HG02970 (cell line): ENCODE data around the gene SH3PXD2A.
"Not testable (repeated sequence)": the region's sequence is repeated elsewhere in the genome, so short reads cannot be mapped to it uniquely, and the experiment has no call there.

Experiments used
- ATAC-seq: cut with Tn5 transposase; IDR thresholded peaks from one replicate; pipeline ENCODE4 v1.9.1; 2021; ENCODE audit warnings: mild to moderate bottlenecking, moderate library complexity, moderate number of reproducible peaks; ENCODE audit not compliant: unreplicated experiment, low FRiP score

The SH3PXD2A gene

DNA sequence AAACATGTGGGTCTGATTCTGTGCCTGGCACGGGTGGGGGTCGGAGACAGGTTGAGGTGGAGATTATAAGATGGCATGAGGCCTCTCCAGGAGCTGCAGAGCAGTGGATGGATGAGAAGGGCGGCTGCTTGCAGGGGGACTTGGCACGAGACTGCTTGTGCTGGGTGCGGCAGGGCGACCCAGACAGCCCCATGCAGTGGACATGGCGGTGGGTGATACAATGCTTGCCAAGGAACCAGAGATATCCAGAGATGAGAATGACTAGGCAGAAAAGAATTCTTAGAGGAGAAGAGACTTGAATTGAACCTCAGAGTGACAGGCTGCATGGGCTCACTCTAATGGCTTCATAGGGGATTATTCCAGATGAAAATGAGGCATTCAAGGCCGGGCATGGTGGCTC lies 216.4 kb downstream of the SH3PXD2A start:
- no peak for ATAC-seq

DNA sequence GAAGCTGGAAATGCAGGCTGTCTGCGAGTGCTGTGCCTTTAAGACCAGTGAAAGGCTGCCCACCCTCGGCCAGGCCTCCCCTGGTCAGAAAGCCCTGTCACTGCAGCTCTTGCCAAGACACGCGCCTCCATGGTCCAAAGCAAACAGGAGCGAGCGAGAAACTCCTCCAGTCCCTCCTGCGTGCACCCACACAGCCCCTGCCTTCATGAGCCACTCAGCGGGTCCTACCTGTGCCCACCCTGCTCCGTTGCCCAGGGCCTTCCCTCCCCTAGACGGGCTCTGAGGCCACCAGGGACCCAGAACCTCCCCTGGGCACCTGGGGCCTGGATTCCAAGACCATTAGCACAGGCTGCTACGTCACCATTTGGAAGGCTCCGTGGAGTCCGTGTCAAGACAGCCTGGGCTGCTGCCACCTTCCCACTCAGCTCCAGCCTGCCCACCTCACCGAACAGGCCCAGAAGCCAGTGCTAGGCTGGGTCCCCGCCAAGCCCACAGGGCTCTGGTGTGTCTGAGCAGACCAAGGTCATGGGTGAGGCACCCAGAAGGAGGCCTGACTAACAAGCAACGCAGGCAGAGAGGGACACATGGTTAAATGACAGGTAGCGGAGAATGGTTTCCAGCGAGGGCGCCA lies 217.3 kb downstream of the SH3PXD2A start:
- no peak for ATAC-seq

DNA sequence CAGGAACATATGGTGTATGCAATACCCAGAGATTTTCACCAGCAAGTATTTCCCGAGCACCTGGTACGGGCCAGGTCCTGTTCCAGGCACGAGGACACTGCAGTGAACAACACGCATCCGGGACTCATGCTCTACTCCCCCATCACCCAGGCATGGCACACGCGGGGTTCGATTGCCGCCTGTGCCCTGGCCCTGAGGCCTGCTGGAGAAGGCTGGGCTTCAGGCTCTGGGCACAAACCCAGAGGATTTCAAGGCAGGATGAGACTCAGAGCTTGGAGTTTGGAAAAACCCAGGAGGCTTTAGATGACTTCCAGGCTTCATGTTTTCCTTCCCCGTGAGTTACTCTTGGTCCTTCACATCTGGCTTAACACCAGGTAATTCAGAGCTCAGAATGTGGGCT lies 218.4 kb downstream of the SH3PXD2A start:
- ATAC-seq: no peak

DNA sequence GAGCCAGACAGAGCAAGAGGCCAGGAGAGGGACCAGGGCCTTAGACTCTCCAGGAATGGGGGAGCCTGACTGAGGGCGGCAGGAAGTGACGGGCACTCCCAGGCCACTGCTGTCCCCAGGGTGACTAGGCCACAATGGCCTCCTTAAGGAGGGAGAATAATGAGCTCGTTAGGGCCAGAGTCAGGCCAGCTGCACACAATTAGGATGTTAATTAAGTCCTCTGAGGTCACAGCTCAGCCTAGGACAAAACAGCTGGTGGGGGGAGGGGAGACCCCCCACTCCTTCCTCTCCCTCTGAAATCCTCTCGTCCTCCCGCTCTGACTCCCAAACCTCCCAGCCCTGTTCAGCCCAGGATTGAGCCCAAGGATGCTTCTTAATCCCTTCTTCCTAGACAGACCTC lies 218.9 kb downstream of the SH3PXD2A start:
- no peak for ATAC-seq

DNA sequence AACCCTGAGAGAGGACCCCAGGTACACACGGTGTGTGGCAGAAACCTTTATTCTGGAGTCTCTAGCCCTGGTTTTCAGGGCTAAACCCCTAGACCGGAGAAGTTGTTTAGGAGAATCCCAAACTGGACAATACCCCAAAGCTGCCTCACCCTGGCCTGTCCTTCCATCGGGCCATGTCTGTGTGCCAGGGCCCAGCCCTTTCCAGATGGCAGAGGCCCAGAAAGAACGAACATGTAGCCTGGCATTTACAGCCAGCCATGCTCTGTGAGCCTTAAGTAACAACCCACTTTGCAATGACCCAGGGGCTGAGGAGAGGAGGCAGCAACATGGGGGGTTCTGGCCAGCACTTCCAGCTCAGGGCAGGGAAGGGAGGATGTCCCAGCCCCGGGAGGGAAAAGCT lies 219.8 kb downstream of the SH3PXD2A start:
- ATAC-seq: no peak

DNA sequence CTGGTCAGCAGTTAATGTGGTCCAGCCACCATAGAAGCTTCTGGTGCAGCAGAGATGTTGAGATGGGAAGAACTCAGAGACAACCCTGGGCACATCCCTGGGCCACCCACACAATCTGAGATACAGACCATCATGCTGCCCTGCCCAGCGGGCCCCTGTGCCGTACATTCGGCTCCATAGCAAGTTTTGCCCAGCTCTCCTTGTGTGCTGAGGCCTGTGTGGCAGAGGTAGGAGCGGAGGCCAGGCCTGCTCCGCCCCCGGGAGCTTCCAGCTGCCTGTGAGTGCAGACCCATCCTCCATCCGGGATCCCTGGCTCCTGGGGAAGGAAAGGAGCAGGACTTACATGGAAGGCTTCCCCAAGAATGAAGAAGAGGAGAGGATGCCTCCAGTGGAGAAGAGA lies 221.5 kb downstream of the SH3PXD2A start:
- ATAC-seq: no peak

DNA sequence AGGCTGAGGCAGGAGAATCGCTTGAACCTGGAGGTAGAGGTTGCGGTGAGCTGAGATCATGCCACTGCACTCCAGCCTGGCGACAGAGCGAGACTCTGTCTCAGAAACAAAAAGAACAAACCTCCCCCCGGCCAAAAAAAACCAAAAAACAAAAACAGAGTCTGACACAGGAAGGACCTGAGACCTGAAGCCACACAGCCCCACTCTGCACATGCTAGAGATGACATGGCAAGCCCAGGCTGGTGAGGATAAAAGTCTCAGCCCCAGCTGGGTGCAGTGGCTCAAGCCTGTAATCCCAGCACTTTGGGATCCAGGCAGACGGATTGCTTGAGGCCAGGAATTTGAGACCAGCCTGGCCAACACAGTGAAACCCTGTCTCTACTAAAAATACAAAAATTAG lies 222.5 kb downstream of the SH3PXD2A start:
- ATAC-seq: not testable (repeated sequence)

DNA sequence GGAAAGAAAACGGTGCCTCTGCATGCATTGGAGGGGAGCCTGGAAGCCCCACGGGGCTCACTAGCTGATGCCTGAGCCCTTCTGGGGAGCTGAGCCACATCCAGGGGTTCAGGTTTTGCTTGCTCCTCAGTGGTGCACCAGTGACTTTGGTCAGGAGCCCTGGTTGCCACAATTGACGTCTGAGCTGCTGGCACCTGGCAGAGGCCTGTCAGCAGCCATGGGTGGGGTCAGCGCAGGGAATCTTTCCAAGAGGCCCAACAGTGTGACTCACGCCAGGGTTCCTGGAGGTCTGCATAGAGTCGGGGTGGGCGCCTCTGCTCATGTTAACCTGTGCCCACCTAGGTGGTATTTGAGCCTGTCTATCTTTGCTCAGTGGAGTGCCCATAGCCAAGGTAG lies 223.1 kb downstream of the SH3PXD2A start:
- ATAC-seq: no peak

DNA sequence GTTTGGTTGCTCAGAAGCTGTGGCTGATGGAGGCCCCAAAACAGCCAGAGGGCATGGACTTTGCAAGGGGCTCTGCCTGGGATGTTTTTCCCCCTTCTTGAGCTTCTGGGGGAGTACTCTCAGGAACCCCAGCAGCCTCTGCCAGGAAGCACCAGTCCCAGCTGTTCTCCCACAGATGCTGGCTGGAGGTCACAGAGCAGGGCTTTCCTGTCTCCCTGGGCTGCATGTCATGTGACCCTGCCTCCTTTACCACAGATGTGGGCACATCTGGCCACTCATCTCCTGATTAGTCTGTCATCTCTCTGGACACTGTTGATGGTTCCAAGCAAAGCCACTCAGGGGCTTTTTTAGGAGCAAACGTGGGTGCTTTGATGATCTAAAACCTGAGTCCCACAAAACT lies 225.2 kb downstream of the SH3PXD2A start:
- no peak for ATAC-seq

DNA sequence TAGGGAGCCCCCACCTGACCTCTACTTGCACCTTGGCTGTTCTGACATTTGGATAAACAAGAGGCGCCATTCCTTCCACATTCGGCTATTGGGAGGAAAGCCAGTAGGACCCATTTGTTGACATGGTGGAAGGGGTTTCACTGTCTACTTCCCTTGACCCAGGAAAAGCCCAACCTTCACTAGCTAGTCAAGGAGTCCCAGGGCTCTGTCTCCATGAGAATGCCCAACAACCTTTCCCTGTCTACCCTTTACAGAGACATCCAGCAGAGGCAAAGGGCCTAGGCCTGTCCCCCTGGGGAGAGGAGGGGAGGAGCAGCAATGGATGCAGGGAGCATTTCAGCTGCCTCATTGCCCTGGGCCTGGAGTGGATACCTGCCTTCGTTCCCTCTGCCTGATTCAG lies 225.8 kb downstream of the SH3PXD2A start:
- no peak for ATAC-seq

DNA sequence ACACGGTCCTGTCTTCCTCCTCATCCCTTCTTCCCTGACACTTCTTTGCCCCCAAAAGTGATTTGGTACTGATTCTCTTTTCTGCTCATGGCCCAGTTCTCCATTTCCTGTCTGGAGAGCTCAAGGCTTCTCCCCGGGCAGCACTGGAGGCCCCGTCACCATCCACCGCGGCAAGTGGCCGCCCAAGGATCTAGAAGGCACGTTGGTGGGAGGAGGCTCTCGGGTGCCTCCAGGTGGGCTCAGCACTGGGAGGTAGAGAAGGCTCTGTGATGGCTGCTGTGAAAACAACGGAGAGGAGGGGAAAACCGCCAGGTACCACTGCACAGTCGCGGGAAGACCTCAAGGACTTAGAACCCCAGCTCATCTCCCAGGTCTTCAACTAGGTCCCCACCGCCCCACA lies 227.5 kb downstream of the SH3PXD2A start:
- no peak for ATAC-seq

DNA sequence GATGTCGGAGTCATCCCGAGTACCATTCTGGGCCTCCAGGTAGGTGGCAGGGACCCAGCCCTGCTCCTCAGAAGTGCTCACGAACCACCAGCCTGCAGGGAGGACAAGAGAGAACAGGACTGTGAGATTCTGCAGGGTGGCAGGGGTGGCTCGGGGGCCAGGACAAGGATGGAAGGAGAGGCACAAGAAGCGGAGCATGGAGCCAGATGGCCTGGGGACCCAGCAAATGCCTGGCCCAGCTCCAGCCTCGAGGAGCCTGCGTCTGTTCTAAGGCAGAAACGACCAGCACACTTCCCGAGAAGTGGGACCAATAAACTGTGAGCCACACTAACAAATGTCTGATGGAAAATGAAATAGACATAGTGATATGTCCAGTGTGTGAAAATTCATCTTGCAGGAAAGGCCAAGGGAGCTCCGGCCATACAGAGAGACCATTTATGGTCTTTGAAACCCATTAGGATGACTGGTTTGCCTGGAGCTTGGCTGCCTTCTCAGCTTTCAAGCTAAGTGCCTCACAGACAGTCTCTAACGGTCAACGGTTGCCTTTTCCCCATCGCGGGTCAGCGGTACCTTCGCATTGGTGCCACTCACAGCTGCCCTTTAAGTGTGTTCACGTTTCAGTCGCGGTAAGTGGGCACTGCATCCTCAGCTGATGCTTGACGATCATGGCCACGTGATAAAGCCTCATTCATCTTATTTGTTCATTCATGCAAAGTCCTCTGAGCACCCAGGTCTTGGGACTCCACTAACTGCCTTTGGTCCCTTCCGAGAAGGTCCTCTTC lies 228.1 kb downstream of the SH3PXD2A start:
- ATAC-seq: no peak

DNA sequence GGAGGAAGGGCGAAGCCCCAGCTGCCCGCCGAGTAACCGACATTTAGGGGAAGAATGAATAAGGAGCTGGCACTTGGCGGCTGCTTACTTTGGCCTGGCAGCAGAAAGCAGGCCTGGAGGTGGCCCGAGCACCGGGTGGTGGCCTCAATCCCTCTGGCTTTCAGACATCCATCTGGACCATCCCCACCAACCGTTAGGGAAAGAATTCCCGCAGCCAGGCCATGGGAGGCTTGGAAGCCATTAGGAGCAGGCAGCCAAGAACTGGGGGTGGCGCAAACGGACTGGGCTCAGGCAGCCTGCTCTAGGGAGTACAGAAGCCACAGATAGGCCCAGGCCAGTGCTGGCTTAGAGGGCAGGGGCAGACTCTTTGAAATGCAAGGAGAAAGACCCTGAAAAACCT lies 229.2 kb downstream of the SH3PXD2A start:
- no peak for ATAC-seq

DNA sequence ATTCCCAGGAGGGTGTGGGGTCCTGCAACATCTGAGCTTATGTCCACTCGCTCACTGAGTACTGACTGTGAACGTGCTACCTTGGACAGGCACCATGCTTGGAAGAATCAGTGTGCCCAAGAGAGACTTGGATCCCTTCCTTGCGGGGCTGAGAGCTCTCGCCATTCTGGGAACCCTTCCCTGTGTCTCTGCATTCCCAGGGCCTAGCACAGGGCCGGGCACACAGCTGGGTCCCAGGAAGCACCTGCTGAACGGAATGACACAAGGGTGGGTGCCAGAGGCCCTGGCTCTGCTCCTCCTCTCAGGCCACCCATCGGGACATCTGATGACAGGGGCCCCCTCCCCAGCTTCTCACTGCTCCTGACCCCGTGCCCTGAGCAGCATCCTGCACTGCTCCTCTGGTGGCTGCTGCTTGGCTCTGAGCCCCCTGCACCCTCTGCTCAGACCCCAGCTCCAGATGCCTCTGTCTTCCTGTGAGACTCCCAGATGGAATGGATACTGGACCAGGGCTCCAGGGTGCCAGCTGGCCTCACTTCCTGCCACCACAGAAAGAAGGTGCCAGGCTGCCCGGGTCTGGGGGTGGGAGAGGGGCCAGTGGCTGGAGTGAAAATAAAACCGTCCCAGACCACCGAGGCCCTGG lies 232.3 kb downstream of the SH3PXD2A start:
- ATAC-seq: no peak

DNA sequence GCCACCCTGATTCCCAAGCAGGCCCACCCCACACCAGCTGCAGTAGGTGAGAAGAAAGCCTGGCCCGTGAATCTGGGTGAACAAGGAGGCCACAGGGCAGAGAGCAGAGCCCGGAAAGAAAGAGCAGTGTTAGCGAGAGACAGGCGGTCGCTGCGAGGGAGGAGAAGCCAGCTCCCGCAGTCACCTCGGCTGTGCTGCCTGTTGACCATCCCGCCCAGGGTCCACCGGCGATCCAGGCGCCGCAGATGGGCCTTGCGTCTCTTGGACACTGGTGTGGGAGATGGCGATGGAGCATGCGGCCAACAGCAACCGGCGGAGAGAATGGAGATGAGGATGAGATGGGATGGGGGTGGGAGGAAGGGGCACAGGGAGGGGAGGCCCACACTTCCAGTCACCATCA lies 233.1 kb downstream of the SH3PXD2A start:
- ATAC-seq: no peak

DNA sequence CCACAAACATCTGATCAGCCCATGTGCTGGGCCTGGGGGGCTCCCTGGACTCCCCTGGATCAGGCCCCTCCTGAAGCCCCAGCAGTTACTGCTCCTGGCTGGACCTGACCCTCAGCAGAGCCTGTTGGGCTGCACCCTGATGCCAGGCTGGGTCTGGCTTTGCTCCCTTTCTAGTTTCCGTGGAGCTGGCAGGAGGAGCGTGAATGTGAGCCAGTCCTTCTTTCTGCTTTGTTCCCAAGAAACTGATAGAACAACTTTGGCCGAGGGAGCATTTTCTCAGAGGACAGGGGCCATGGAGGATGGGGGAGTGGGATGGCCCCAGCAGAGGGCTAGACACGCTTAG lies 233.6 kb downstream of the SH3PXD2A start:
- no peak for ATAC-seq

DNA sequence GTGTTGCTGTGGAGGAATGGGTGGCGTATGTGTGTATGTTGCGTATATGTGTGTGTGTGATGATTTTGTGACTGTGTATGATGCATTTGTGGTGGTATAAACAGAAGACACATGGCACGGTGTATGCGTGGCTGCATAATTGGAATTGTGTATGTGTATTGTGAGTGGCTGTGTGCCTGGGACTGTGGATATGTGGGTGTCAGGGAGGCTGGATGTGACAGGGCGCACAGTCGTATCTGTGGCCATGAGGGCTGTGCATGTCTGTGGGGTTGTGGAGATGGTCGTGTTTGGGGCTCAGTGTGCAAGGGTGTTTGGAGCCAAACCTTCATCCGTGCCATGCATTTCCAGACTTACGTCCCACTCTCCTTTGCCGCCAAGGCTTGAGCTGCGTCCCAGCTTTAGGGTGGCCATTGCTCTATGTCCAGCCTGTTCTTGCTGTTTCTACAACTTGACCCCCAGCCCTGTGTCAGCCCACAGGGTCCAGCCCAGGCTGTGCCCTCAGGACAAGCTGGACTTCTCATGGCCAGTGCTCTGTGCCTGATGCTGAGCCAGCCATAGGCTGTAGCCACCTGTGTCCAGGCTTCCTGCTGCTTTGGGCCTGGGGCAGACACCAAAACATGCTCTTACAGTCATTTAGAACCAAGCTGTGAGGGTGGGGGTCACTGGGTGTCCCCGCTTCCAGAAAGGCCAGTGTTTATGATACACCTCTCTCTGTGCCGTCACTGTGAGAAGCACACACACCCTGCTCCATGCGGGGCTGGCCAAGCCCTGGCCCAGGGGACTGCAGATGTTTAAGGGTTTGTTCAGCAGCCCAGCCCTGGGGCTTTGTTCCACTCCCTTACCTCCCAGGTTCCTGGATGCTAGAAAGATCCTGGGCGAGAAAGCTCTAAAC lies 234.2 kb downstream of the SH3PXD2A start:
- ATAC-seq: no peak

DNA sequence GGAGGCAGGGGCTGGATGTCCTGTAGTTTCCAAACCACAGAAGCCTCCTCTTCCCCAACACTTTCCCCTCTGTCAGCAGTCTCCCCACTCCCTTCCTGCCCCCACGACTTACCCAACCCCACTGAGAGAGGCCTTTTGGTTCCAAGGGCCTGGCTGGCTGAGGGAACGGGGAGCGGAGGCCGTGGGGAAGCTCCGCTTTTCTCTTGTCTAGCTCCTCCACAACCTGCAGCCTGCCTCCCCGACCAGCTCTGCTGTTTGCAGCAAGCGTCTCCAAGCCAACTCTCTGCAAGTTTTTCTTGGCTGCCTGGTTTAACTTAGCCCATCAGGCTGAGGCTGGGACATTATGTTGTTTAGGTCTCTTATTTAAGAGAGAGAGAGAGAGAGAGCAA lies 235.0 kb downstream of the SH3PXD2A start:
- no peak for ATAC-seq

DNA sequence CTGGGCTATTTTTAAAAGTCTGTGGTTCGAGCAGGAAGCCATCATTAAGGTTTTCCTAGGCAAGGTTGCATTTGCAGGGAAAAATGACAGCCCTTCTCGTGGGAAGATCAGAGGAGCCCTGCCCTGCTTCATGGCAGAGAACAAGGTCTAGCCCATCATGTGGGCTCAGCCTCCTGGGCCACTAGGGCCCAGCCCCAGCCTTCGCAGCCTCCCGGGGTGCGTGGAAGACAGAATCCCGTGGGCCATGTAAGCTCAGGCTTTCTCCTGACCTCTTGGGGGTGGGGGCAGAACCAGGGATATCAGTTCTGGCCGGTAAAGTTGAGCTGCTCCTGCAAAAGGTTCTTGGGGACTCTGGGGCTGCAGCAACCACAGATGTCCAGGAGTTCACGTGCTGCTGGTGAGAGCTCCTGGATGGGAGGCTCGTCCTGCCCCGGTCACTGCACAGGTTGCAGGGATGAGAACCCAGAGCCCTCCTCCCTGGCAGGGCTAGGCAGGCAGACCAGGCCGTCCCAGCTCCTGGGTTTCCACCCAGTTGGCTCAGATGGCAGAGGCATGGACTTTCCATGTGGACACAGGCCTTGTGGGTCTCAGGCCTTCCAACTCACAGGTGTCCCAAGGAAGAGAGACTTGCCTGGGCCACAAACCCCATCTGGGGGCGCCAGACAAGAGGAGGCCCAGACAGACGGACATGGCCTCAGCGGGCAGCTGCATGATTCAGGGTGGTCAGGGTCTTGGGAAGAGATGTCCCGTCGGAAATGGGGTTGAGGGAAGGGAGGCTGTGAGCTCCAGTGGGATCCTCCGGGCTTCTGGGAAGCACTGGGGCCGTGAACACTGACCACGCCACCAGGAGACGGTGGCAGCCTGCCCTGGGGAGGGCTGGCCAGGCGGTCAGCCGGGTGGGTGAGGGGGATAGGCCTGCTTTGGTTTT lies 235.7 kb downstream of the SH3PXD2A start:
- no peak for ATAC-seq
